ENCODE results near the gene PIEZO1. TPM values are rescaled to one million over a fixed set of nuclear protein-coding genes. Genes with fewer than 3 reads are reported as not detected.
A peak's percentile ranks its signal among the peaks of the same experiment; 100 is the strongest.

PIEZO1 gene
- total RNA-seq, 1 donor from 2014 or later = 208 TPM

DNA sequence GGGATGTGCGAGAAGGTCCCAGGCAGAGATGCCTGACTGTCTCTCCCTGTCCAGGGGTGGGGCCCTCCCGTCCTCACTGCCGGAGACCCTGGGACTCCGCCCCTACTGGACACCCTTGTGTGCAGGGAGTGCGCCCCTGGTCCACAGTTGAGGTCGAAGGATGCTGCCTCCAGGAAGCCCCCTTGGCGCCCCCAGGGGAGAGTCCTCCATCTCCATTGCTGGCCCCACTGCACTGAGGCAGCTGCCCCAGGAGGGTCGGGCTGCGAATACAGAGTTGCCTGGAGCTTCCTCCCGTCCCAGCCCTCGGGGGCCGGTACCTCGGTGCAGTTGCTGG lies 52.1 kb downstream of the PIEZO1 start:
- Mint-ChIP-seq H3K27ac (ENCODE audit: unreplicated experiment) (no peak overlapping the region), H3K9me3 (ENCODE audit: low read depth) (no peaks in the 10 kb centered on the region), H3K4me3 (ENCODE audit: unreplicated experiment) (no peak overlapping the region), H3K36me3 (ENCODE audit: low read depth) (peaks cover 14% of the 10 kb centered on the region), H3K4me1 (ENCODE audit: low read depth) (peaks cover 9% of the 10 kb centered on the region), H3K27me3 (ENCODE audit: low read depth) (no peaks in the 10 kb centered on the region)
- TF ChIP-seq, protein P1, sequence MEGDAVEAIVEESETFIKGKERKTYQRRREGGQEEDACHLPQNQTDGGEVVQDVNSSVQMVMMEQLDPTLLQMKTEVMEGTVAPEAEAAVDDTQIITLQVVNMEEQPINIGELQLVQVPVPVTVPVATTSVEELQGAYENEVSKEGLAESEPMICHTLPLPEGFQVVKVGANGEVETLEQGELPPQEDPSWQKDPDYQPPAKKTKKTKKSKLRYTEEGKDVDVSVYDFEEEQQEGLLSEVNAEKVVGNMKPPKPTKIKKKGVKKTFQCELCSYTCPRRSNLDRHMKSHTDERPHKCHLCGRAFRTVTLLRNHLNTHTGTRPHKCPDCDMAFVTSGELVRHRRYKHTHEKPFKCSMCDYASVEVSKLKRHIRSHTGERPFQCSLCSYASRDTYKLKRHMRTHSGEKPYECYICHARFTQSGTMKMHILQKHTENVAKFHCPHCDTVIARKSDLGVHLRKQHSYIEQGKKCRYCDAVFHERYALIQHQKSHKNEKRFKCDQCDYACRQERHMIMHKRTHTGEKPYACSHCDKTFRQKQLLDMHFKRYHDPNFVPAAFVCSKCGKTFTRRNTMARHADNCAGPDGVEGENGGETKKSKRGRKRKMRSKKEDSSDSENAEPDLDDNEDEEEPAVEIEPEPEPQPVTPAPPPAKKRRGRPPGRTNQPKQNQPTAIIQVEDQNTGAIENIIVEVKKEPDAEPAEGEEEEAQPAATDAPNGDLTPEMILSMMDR (IDR thresholded peaks at IDR 0.05) = no peak
- no peak for DNase-seq (ENCODE audit: low spot score)

DNA sequence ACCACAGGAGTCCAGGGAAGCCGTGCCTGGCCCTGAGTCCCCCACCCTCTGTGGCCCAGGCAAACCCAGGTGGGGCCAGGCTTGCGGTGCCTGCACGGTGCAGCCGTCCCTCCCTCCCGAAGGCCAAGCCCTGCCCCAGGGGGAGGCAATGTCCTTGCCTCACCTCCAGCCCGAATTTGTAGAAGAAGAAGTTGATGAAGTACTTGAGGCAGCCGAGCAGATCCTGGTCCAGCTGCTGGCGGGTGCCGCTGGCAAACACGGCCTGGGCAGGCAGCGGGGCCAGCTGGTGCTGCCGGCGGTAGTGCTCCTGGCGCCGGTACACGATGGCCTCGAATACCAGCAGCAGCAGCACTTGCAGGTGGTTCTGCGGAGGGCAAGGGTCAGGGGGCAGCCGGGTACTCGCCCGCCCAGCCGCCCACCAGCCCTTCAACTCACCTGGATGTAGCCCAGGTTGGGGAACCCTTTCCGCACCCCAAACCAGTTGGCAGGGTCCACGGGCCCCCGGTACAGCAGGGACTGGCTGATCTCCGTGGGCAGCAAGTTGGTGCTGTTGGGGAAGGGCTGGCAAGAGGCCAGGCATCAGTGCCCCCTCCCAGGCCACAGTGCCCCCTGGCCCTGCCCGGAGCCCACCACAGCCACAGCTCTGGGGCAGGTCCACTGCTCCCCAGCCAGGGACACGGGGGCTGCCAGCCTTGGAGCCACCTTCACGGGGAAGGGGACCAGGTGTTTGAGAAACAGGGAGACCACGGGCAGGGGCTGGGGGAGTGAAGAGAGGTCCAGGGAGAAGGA lies 52.7 kb downstream of the PIEZO1 start:
- peaks cover 14% of the 10 kb centered on the region for H3K36me3 Mint-ChIP-seq (ENCODE audit: low read depth)
- no peak for DNase-seq (ENCODE audit: low spot score)
- TF ChIP-seq, protein P1 (IDR thresholded peaks at IDR 0.05) = no peak
- no peak overlapping the region for H3K27ac Mint-ChIP-seq (ENCODE audit: unreplicated experiment)
- H3K27me3 Mint-ChIP-seq (ENCODE audit: low read depth) = no peaks in the 10 kb centered on the region
- no peak overlapping the region for H3K4me3 Mint-ChIP-seq (ENCODE audit: unreplicated experiment)
- H3K4me1 Mint-ChIP-seq (ENCODE audit: low read depth) = peaks cover 12% of the 10 kb centered on the region
- H3K9me3 Mint-ChIP-seq (ENCODE audit: low read depth) = no peaks in the 10 kb centered on the region

DNA sequence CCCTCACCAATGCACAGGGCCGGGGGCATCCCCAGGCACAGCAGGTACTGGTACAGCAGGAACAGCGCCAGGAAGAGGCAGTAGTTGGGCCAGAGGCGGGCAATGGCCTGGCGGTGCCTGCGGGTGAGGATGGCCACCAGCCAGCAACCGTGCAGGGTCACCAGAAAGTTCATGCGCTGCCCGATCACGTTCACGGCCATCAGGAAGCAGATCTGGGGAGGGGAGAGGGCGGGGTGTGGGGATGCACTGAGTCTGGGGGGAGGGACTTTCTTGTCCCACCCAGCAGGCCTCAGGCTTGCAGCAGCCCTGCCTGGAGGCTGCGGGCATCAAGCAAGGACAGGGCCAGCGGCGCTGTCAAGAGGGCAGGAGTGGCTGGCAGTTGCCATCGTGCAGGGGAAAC lies 53.3 kb downstream of the PIEZO1 start:
- DNase-seq (ENCODE audit: low spot score) = no peak
- Mint-ChIP-seq H3K27ac (ENCODE audit: unreplicated experiment) (peak overlapping the region; percentile 85), H3K36me3 (ENCODE audit: low read depth) (peaks cover 14% of the 10 kb centered on the region)

DNA sequence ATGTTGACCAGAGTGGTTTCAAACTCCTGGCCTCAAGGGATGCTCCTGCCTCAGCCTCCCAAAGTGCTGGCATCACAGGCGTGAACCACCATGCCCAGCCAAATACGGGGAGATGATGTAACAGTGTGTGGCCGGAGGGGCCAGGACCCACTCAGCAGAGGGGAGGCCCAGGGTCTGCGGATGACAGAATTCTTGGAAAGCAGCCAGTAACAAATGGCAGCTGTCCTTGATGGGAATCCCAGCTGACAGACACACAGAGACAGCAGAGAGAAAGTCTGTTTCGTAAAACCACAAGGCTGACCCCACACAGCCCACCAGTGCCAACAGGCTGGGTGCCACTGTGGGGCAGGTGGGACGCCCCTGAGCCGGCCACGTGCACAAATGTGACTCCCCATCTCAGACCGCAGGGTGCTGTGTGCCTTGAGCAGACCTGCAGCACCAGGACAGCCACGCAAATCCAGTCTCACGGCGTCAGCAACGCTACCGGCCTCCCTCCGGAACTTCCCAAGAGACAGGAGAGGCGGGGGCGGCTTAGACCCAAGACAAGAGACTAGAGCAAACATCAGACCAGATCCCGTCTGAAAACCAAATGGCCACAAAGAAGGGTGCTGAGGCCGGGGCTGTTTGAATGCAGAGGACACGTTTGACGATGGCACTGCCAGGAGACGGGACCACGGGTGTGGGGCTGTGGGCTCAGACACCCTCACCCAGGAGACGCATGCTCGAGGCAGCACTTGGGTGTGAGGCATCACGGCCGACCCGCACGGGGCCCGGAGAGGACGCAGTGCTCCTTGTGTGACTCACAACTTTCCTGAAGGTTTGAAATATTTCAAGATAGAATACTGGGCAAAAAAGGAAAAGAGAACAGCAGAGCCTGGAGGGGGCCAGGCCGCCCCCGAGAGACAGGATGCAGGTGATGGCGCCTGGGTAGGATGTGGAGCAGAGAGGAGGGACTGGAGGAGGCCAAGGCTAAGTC lies 54.1 kb downstream of the PIEZO1 start:
- peaks cover 12% of the 10 kb centered on the region for H3K4me1 Mint-ChIP-seq (ENCODE audit: low read depth)
- no peaks in the 10 kb centered on the region for H3K9me3 Mint-ChIP-seq (ENCODE audit: low read depth)
- H3K27ac Mint-ChIP-seq (ENCODE audit: unreplicated experiment) = peak overlapping the region; percentile 85
- TF ChIP-seq, protein P1 (IDR thresholded peaks at IDR 0.05) = no peak
- H3K27me3 Mint-ChIP-seq (ENCODE audit: low read depth) = no peaks in the 10 kb centered on the region
- peaks cover 18% of the 10 kb centered on the region for H3K36me3 Mint-ChIP-seq (ENCODE audit: low read depth)
- no peak for DNase-seq (ENCODE audit: low spot score)
- H3K4me3 Mint-ChIP-seq (ENCODE audit: unreplicated experiment) = no peak overlapping the region

More for the DNA sequence above, 53.3 kb downstream of the PIEZO1 start:
- Mint-ChIP-seq H3K27me3 (ENCODE audit: low read depth) (no peaks in the 10 kb centered on the region), H3K4me3 (ENCODE audit: unreplicated experiment) (no peak overlapping the region), H3K9me3 (ENCODE audit: low read depth) (no peaks in the 10 kb centered on the region), H3K4me1 (ENCODE audit: low read depth) (peaks cover 12% of the 10 kb centered on the region)
- TF ChIP-seq, protein P1 (IDR thresholded peaks at IDR 0.05) = no peak

DNA sequence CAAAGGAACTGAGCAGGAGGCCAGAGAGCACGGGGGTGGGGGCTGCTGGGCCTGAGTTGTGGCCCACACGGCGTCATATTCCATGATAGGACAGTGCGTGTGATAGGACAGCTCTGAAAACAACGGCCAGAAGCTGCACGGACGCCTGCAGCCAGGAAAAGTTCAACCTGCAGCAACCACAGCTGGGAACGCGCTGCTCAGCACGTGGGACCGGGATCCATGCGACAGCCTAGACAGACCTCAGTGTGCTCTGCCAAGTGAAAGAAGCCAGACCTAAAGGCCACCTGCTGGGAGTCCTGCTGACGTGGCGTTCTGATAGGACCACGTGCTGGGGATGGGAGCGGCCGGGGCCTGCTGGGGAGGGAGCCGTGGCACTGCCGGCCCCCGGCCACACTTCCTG lies 57.1 kb downstream of the PIEZO1 start:
- TF ChIP-seq, protein P1 (IDR thresholded peaks at IDR 0.05) = no peak
- no peak overlapping the region for H3K27ac Mint-ChIP-seq (ENCODE audit: unreplicated experiment)

More for the DNA sequence above, 57.1 kb downstream of the PIEZO1 start:
- H3K4me3 Mint-ChIP-seq (ENCODE audit: unreplicated experiment) = no peak overlapping the region
- H3K4me1 Mint-ChIP-seq (ENCODE audit: low read depth) = peaks cover 12% of the 10 kb centered on the region
- no peak for DNase-seq (ENCODE audit: low spot score)
- peaks cover 21% of the 10 kb centered on the region for H3K36me3 Mint-ChIP-seq (ENCODE audit: low read depth)
- no peaks in the 10 kb centered on the region for H3K27me3 Mint-ChIP-seq (ENCODE audit: low read depth)
- no peaks in the 10 kb centered on the region for H3K9me3 Mint-ChIP-seq (ENCODE audit: low read depth)

Measured in chondrocyte (in vitro differentiated cells).